Measurements from ENCODE around the gene PRUNE2. TPM values are rescaled to one million over a fixed set of nuclear protein-coding genes. Genes with fewer than 3 reads are reported as not detected.
A peak's percentile ranks its signal among the peaks of the same experiment; 100 is the strongest.

PRUNE2 gene
- polyA plus RNA-seq, 3 donors = 0.72 to 1.8 (median 1.5) TPM

DNA sequence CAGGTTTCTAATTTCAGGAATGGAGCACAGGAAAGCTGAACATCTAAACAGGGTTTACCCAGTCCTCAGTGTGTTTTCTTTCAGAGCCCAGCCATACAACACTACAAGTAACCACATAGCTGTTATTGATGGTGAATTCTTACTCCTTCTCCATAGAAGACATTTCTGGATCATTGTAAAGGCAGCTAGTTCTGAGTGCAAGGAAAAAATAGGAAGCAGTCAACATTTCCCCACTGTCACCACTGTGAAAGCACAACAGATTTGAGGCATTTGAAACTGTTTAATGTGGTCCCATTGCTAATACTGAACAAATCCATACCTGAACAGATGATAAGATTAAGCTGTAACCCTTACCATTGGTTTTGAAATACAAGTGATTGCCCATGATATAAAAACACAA is 286.7 kb downstream of the PRUNE2 start:
- no peaks in the 10 kb centered on the region for H3K36me3 ChIP-seq (replicated peaks in 1 of 2; ENCODE audit: control insufficient read depth in 1 of 2, insufficient read depth in 2 of 2, low read length in 2 of 2)
- peaks cover 0 to 2% of the 10 kb centered on the region in 2 donors for H3K36me3 Mint-ChIP-seq
- H3K79me2 ChIP-seq (ENCODE audit: insufficient read depth, low read length) = no peaks in the 10 kb centered on the region
- H3K9me3 ChIP-seq (replicated peaks in 1 of 2; ENCODE audit: control insufficient read depth in 1 of 2, insufficient read depth in 1 of 2, low read length in 2 of 2) = no peaks in the 10 kb centered on the region
- H3K27me3 ChIP-seq (ENCODE audit: control insufficient read depth in 2 of 2, insufficient read depth in 2 of 2, low read length in 2 of 2) = no peaks in the 10 kb centered on the region
- no peak overlapping the region for H3K9ac ChIP-seq (ENCODE audit: insufficient read depth, low read length, poor library complexity, severe bottlenecking)
- peak overlapping the region in 1 of 3 experiments; percentile 30 for H3K4me3 ChIP-seq (replicated peaks in 1 of 3; ENCODE audit: low read depth in 2 of 3, low read length in 3 of 3)
- no peak overlapping the region for H2AFZ ChIP-seq (ENCODE audit: insufficient read depth, low read depth, low read length, poor library complexity, severe bottlenecking)
- H3K27ac Mint-ChIP-seq = peak overlapping the region; percentile 64 to 88 (median 84)
- TF ChIP-seq CTCF (IDR thresholded peaks at IDR 0.05) = no peak
- peak overlapping the region; percentile 40 for H3K4me2 ChIP-seq (replicated peaks; ENCODE audit: extremely low read depth, low read length, poor library complexity, severe bottlenecking)
- peak overlapping the region in 1 of 2 donors; percentile 76 for H3K27ac ChIP-seq (ENCODE audit: low read depth in 1 of 2, low read length in 2 of 2)
- H3K4me1 ChIP-seq (ENCODE audit: control insufficient read depth in 1 of 2, insufficient read depth in 2 of 2, low read length in 2 of 2) = peaks cover 48 to 74% of the 10 kb centered on the region in 2 donors
- no peaks in the 10 kb centered on the region for H3K27me3 Mint-ChIP-seq (ENCODE audit: low read depth in 3 of 3)
- intact Hi-C loops (cut with micrococcal nuclease) = no loop called here
- peak in 2 of 3 donors; percentile 32 to 33 for DNase-seq
- H4K20me1 ChIP-seq (ENCODE audit: insufficient read depth, low read length) = no peaks in the 10 kb centered on the region
- peaks cover 68% of the 10 kb centered on the region for H3K4me1 Mint-ChIP-seq
- peaks cover 0 to 3% (median 0%) of the 10 kb centered on the region in 7 donors for H3K9me3 Mint-ChIP-seq
- peak overlapping the region in 1 of 2 donors; percentile 40 for H3K4me3 Mint-ChIP-seq

DNA sequence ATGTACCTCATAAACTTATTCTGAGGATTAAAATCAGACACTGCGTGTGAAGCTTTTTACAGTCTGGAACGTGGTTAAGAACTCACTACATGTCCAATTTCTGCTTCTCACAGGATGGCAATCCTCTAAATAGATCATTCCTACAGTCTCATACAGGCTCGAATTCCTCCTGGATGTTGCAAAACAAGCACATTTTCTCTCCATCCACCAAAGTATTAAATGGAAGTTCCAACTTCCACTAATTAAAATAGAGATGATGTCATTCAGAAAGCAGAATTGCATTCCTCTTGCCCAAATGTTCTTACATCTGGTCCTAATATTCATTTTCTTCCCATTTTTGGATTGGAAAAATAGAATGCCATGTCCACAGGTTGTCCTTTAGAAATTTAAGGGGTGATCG is 287.2 kb downstream of the PRUNE2 start:
- peak overlapping the region in 1 of 2 donors; percentile 76 for H3K27ac ChIP-seq (ENCODE audit: low read depth in 1 of 2, low read length in 2 of 2)
- H3K27me3 ChIP-seq (ENCODE audit: control insufficient read depth in 2 of 2, insufficient read depth in 2 of 2, low read length in 2 of 2) = no peaks in the 10 kb centered on the region
- no peaks in the 10 kb centered on the region for H3K9me3 ChIP-seq (replicated peaks in 1 of 2; ENCODE audit: control insufficient read depth in 1 of 2, insufficient read depth in 1 of 2, low read length in 2 of 2)
- no peaks in the 10 kb centered on the region for H4K20me1 ChIP-seq (ENCODE audit: insufficient read depth, low read length)
- no peaks in the 10 kb centered on the region for H3K36me3 ChIP-seq (replicated peaks in 1 of 2; ENCODE audit: control insufficient read depth in 1 of 2, insufficient read depth in 2 of 2, low read length in 2 of 2)
- 0% methylated on average over 1 of the region's 4 CpGs for WGBS (ENCODE audit: insufficient coverage)
- H3K79me2 ChIP-seq (ENCODE audit: insufficient read depth, low read length) = no peaks in the 10 kb centered on the region
- H3K4me2 ChIP-seq (replicated peaks; ENCODE audit: extremely low read depth, low read length, poor library complexity, severe bottlenecking) = peak overlapping the region; percentile 40
- no peak overlapping the region for H3K9ac ChIP-seq (ENCODE audit: insufficient read depth, low read length, poor library complexity, severe bottlenecking)
- Mint-ChIP-seq H3K27ac (peak overlapping the region; percentile 64 to 88 (median 84)), H3K27me3 (ENCODE audit: low read depth in 3 of 3) (no peaks in the 10 kb centered on the region), H3K4me3 (no peak overlapping the region), H3K4me1 (peaks cover 64% of the 10 kb centered on the region), H3K9me3 (peaks cover 0 to 3% (median 0%) of the 10 kb centered on the region in 7 donors), H3K36me3 (peaks cover 0 to 2% of the 10 kb centered on the region in 2 donors)
- H3K4me3 ChIP-seq (replicated peaks in 1 of 3; ENCODE audit: low read depth in 2 of 3, low read length in 3 of 3) = peak overlapping the region in 1 of 3 experiments; percentile 30
- intact Hi-C loops (cut with micrococcal nuclease) = no loop called here
- H3K4me1 ChIP-seq (ENCODE audit: control insufficient read depth in 1 of 2, insufficient read depth in 2 of 2, low read length in 2 of 2) = peaks cover 45 to 71% of the 10 kb centered on the region in 2 donors
- no peak overlapping the region for H2AFZ ChIP-seq (ENCODE audit: insufficient read depth, low read depth, low read length, poor library complexity, severe bottlenecking)
- DNase-seq = peak in 2 of 3 donors; percentile 50 to 65
- TF ChIP-seq CTCF (IDR thresholded peaks at IDR 0.05) = no peak

Measured in CD14-positive monocyte (primary cell).